ENCODE measurements around the gene NOTCH3. TPM values are rescaled to one million over a fixed set of nuclear protein-coding genes. Genes with fewer than 3 reads are reported as not detected.

NOTCH3 gene
- total and polyA plus RNA-seq, 4 donors = 0.49 to 3.7 (median 2.9) TPM

GRCh38 chr19:15129856-15130585 lies 70.8 kb downstream of the NOTCH3 start:
- no peaks in the 10 kb centered on the region for H3K9me3 ChIP-seq (ENCODE audit: control insufficient read depth in 4 of 4, low read length in 3 of 4)
- H3K27ac ChIP-seq (ENCODE audit: low read depth in 1 of 2, low read length in 2 of 2) = no peak overlapping the region
- H3K4me1 ChIP-seq (ENCODE audit: control insufficient read depth in 4 of 4, insufficient read depth in 4 of 4, low read length in 3 of 4) = peaks cover 0 to 4% (median 2%) of the 10 kb centered on the region in 4 donors
- no peak for DNase-seq (ENCODE audit: low spot score)
- H3K9ac ChIP-seq (ENCODE audit: low read depth in 1 of 2, low read length in 2 of 2) = no peak overlapping the region
- H3K4me3 ChIP-seq (ENCODE audit: low read depth in 1 of 3, low read length in 3 of 3) = no peak overlapping the region
- WGBS = 77% methylated on average over 16 of the region's 16 CpGs
- TF ChIP-seq GABPA (IDR thresholded peaks at IDR 0.05 in 1 of 2, conservative IDR thresholded peaks at IDR 0.05 in 1 of 2) (no peak), YY1 (IDR thresholded peaks at IDR 0.05) (no peak), RXRA (IDR thresholded peaks at IDR 0.05) (no peak), HNF4A (conservative IDR thresholded peaks at IDR 0.05) (no peak), EGR1 (IDR thresholded peaks at IDR 0.05; ENCODE audit: low read depth in 2 of 2) (no peak), FOXA2 (IDR thresholded peaks at IDR 0.05) (no peak), SP1 (IDR thresholded peaks at IDR 0.05) (no peak), FOXA1 (IDR thresholded peaks at IDR 0.05) (no peak), RAD21 (IDR thresholded peaks at IDR 0.05) (no peak), HNF4G (IDR thresholded peaks at IDR 0.05) (no peak), JUND (IDR thresholded peaks at IDR 0.05) (no peak), NR2F2 (IDR thresholded peaks at IDR 0.05) (no peak)
- TF ChIP-seq, protein P1, sequence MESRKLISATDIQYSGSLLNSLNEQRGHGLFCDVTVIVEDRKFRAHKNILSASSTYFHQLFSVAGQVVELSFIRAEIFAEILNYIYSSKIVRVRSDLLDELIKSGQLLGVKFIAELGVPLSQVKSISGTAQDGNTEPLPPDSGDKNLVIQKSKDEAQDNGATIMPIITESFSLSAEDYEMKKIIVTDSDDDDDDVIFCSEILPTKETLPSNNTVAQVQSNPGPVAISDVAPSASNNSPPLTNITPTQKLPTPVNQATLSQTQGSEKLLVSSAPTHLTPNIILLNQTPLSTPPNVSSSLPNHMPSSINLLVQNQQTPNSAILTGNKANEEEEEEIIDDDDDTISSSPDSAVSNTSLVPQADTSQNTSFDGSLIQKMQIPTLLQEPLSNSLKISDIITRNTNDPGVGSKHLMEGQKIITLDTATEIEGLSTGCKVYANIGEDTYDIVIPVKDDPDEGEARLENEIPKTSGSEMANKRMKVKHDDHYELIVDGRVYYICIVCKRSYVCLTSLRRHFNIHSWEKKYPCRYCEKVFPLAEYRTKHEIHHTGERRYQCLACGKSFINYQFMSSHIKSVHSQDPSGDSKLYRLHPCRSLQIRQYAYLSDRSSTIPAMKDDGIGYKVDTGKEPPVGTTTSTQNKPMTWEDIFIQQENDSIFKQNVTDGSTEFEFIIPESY (IDR thresholded peaks at IDR 0.05) = no peak
- TF ChIP-seq, protein P2, sequence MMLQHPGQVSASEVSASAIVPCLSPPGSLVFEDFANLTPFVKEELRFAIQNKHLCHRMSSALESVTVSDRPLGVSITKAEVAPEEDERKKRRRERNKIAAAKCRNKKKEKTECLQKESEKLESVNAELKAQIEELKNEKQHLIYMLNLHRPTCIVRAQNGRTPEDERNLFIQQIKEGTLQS (IDR thresholded peaks at IDR 0.05) = no peak
- TF ChIP-seq, protein P3, sequence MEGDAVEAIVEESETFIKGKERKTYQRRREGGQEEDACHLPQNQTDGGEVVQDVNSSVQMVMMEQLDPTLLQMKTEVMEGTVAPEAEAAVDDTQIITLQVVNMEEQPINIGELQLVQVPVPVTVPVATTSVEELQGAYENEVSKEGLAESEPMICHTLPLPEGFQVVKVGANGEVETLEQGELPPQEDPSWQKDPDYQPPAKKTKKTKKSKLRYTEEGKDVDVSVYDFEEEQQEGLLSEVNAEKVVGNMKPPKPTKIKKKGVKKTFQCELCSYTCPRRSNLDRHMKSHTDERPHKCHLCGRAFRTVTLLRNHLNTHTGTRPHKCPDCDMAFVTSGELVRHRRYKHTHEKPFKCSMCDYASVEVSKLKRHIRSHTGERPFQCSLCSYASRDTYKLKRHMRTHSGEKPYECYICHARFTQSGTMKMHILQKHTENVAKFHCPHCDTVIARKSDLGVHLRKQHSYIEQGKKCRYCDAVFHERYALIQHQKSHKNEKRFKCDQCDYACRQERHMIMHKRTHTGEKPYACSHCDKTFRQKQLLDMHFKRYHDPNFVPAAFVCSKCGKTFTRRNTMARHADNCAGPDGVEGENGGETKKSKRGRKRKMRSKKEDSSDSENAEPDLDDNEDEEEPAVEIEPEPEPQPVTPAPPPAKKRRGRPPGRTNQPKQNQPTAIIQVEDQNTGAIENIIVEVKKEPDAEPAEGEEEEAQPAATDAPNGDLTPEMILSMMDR (IDR thresholded peaks at IDR 0.05; ENCODE audit: low read depth, low read length, missing input control) = no peak
- TF ChIP-seq, protein P4, sequence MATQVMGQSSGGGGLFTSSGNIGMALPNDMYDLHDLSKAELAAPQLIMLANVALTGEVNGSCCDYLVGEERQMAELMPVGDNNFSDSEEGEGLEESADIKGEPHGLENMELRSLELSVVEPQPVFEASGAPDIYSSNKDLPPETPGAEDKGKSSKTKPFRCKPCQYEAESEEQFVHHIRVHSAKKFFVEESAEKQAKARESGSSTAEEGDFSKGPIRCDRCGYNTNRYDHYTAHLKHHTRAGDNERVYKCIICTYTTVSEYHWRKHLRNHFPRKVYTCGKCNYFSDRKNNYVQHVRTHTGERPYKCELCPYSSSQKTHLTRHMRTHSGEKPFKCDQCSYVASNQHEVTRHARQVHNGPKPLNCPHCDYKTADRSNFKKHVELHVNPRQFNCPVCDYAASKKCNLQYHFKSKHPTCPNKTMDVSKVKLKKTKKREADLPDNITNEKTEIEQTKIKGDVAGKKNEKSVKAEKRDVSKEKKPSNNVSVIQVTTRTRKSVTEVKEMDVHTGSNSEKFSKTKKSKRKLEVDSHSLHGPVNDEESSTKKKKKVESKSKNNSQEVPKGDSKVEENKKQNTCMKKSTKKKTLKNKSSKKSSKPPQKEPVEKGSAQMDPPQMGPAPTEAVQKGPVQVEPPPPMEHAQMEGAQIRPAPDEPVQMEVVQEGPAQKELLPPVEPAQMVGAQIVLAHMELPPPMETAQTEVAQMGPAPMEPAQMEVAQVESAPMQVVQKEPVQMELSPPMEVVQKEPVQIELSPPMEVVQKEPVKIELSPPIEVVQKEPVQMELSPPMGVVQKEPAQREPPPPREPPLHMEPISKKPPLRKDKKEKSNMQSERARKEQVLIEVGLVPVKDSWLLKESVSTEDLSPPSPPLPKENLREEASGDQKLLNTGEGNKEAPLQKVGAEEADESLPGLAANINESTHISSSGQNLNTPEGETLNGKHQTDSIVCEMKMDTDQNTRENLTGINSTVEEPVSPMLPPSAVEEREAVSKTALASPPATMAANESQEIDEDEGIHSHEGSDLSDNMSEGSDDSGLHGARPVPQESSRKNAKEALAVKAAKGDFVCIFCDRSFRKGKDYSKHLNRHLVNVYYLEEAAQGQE (IDR thresholded peaks at IDR 0.05) = no peak
- no peaks in the 10 kb centered on the region for H3K36me3 ChIP-seq (ENCODE audit: control insufficient read depth in 4 of 4, insufficient read depth in 3 of 4, low read depth in 1 of 4, low read length in 3 of 4)
- H3K27me3 ChIP-seq (ENCODE audit: control insufficient read depth in 4 of 4, insufficient read depth in 4 of 4, low read length in 3 of 4) = no peaks in the 10 kb centered on the region

Measured in liver (tissue), 9 donors.